HG02610 (cell line): Measurements from ENCODE around the gene TIGAR.

ENCODE experiments used
- ATAC-seq: cut with Tn5 transposase; IDR thresholded peaks from one replicate; pipeline ENCODE4 v1.9.1; 2021; ENCODE audit warnings: mild to moderate bottlenecking, moderate library complexity; ENCODE audit not compliant: unreplicated experiment

Gene TIGAR

DNA sequence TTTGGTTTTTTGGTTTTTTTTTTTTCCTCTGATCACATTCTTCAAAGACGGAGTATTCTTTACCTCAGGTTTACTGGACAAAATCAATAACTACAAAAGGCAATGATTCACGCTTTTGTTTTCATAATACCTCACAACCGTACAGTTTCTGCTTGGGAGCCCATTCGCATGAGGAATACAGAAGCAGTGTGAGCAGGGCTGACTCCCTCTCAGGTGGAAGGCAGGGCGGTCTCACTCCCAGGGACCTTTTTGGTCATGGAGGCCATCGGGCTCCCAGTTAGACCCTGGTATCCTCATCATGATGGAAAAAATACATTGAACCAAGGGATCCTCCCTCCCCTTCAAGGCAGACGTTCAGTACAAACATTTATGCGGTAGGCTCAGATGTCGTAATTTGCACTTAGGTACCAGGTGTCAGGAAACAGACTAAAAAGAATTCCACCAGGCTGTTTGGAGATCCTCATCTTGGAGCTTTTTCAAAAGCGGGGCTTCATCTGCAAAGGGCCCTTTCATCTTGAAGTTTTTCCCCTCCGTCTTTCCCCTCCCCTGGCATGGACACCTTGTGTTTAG lies 19.0 kb upstream of the TIGAR start:
- ATAC-seq = no peak

DNA sequence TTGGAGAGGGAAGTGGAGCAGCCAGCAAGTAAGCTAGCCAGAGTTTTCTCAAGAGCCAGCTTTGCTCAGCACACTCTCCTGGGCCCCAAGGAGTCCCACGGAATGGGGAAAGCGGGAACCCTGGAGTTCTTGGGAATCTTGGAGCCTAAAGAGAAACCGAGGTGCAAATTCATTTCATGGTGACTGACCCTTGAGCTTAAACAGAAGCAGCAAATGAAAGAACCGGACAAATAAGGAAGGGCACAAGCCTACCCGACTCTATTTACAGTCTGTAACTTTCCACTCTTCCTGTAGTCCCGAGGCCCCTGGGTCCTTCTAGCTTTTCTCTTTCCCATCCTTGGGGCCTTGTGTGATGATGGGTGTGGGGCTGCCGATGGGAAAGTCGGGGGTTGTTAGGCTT lies 18.1 kb upstream of the TIGAR start:
- no peak for ATAC-seq

DNA sequence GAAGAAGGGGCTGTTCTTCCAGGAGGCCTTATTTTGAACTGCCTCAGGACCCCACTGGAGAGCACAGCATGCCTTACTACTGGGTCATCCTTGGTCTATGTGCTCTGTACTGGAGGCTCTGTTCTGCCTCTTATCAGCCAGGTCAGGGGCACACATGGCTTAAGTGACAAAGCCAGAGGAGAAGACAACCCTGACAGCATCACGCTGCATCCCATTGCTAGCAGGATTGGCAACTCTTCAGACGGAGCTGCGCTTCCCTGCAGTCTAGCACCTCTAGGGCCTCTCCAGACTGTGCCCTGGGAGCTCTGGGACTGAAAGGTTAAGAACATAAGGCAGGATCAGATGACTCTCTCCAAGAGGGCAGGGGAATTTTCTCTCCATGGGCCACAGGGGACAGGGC lies 17.3 kb upstream of the TIGAR start:
- ATAC-seq = no peak

DNA sequence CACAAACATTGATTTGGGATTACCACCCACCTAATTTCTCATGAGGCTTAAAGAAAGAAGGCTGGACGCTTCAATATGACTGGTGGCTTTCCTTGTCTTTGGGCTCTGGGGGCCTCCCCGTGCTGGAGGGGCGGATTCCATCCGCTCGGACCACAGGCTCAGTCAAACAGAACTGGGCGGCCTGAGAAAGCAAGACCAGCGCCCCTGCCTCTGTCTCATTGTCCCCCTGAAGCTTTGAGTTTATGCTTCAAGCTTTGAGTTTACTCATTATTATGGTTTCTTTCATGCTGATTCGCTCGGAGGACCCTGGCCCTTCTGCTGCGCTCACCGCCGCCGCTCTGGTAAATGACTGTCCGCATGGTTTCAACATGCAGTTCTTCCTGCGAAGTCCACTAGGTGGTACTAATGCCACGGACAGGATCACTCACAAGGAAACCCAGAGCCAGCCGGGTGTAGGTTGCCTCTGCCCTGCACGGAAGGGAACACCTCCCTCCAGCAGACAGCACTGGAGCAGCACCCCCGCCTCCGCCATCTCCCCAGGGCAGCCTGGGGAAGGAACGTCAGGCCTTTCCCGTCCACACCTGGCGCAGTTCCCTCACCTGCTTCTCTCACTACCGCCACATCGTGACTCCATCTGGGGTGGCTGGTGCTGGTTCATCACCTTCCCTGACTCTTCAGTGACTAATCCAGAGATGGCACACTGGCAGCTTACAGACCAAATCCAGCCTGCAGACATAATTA lies 13.2 kb upstream of the TIGAR start:
- ATAC-seq = no peak

DNA sequence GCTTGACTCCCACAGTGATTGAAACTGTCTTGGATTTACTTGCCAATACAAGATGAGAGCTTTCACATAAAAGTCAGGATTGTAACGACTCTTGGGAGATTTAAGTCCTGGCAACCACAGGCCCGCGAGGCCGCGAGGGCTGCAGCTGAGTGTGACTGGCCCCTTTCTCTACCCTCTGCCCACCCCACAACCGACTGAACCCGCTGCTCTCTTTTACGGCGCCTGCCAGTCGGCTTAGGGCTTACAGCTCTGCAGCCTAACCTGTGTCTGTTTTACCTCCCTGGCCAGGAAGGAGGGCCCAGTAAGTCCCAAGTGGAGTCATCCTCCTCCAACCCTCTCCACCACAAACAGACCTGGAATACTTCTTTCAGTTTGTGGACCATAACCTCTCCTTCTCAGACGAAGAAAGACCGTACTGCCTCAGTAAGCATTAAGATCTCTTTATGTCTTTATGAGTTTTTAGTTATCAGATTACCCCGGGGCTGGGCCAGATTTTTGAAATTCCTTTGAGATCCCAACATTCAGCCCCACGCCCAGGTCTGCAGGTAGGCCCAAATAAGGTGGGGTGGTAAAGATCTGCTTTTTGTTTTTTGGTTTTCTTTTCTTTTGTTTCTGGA lies 12.6 kb upstream of the TIGAR start:
- no peak for ATAC-seq

DNA sequence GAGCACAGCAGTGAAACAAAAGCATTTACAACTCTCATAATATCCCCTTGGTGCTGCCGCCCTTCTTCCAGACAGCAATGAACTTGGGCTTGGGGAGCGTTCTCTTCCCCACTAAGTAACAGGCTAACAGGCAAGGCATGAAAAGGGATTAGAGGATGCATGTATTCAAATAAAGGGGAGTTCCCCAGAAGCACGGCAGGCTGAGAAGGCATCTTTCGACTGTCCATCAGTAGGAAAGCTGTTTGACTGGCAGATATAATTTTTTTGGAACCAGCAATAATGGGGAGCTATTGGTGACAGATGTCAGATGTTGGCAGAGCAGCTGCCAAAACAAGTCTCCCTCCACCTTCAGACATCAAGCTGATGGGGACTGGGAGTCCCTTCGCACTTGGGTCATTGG lies 9.2 kb upstream of the TIGAR start:
- no peak for ATAC-seq

DNA sequence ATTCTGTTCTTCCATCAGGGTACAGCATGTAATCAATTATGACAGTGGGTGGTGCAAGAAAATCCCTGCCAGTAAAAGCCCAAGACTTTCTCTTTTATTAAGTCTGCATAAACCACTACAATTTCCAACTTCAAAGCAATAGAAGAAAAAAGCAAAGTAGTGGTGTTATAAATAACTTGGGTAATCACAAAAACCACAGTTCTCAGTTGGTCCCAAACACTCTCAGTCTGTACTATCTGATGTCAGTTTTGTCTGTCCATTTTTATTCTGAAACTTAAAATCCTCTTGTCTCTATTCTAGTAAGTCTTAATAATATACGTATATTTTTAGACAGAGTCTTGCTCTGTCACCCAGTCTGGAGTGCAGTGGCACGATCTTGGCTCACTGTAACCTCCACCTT lies 8.8 kb upstream of the TIGAR start:
- no peak for ATAC-seq

DNA sequence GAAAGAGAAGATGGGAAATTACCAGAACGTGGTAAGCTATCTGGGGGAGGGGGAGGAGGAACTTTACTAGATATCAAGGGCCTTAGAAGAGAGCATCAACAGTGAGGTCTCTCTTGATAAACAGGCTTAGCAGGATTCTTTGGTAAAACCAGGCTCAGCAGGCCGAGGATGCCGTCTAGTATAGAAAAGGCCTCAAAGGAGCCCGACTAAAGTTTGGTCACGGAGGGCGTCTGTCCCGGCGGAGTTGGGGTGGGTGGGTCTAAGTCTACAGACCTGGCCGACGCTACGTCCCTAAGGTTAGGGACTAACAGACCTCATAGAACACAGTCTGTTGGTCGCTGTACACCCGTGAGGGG lies 538 bp upstream of the TIGAR start:
- ATAC-seq = peak; percentile 36

DNA sequence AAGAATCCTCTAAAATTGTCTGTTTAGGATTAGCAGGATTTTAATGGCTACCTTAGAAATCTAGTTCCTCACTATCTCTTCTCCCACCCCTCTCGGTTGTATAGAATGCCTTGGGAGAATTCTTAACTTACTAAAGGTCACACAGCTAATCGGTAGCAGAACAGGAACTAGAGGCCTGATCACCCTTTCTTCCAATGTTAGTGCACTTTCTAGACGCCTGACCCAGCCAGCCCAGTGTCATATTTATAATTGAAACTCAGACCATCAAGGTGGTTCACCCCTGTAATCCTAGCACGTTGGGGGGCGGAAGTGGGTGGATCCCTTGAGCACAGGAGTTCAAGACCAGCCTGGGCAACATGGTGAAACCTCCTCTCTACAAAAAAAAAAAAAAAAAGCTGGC lies 1.7 kb downstream of the TIGAR start:
- ATAC-seq = no peak

DNA sequence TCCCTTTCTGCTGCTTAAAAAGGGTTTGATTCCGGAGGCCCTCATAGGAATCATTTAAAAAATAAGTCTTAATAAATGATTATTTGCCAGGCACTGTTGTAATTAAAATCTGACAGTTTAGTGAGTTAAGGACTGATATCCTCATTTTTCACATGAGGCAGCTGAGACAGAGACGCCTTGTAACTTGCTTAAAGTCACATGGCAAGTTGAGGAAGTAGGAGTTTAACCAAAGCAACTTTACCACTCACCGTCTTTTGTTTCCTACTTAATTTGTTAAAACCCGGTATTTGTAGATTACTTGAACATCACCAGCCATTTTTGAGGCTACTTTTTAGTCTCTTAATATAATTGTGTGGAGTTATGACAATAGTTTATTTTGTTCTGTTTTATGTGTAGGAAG lies 2.4 kb downstream of the TIGAR start:
- no peak for ATAC-seq

DNA sequence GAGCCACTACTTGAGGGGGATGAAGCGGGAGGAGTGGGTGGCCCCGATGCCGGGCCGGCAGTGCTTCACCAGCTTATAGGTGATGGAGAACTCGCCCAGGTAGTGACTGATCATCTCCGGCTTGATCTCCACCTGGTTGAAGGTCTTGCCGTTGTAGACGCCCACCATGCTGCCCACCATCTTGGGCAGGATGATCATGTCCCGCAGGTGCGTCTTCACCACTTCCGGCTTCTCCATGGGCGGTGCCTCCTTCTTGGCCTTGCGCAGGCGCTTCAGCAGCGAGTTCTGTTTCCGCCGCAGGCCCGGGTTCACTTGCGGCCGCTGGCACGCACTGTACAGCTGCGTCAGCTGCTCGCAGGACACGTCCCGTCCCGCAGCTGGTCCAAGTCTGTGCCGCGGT lies 3.4 kb downstream of the TIGAR start:
- ATAC-seq = no peak

DNA sequence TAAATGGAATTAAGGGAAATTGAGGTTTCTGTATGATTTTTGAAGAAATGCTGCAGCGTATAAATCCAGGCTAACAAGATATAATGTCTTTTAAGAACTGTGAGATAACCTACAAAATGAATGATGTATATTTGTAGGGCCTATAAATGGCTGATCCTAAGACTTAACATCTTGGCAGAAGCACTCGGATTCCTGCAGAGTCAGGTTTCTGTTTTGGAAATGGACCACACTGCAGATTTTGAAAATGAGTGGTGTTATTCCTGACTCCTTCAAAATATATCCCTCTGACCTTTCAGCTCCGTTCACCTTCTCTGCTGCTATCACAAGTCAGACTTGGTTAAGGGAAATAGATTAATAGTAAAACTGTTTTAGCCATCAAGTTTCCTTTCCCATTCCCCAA lies 5.0 kb downstream of the TIGAR start:
- ATAC-seq = no peak

DNA sequence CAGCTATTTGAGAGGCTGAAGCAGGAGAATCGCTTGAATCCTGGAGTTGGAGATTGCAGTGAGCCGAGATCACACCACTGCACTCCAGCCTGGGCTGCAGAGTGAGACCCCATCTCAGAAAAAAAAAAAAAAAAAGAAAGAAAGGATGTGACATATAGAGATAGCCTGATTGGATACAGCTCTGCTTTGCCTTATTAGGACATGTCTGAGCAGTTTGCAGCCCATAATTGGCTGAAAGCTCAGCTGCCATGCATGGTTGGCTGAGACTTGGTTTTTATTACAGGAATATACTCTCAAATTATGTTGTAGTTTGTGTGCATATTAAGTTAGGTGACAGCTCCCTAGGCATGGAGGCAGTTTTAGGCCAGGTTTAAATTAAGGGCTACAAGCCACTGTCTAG lies 6.3 kb downstream of the TIGAR start:
- ATAC-seq = no peak

DNA sequence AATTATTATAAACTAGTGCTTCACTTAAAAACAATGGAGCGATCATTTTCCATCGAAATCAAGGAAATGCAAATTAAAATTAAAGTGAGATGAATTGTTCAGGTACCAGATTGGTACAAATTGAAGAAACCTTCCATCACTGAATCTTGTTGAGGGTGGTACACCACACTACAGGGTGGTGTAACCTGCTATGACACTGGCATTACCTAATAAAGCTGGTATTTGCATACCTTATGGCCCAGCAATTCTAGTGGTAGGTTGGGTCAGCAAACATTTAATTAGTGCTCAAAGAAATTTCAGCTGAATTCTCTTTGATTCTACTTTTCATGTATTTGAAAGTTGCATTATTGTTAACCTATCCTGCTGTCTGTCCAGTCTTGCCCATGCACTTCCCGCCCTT lies 9.2 kb downstream of the TIGAR start:
- no peak for ATAC-seq

DNA sequence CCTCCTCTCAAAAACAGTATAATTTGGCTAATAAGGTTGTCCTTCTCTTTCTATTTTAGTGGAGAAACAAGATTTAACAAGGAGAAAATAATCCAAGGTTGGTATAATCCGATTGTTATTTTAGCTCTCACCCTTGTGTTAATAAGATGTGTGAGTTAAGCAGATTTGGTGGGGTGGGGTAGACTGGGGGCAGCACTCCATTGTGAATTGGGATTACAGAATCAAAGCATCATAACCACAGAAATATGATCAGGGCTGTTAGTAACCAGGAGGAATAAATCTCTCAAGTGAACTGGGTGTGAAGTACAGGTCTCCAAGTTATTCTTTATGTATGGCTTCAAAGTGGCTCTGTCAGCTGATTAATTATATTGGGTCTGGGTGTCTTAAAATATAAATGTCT lies 10.2 kb downstream of the TIGAR start:
- no peak for ATAC-seq

DNA sequence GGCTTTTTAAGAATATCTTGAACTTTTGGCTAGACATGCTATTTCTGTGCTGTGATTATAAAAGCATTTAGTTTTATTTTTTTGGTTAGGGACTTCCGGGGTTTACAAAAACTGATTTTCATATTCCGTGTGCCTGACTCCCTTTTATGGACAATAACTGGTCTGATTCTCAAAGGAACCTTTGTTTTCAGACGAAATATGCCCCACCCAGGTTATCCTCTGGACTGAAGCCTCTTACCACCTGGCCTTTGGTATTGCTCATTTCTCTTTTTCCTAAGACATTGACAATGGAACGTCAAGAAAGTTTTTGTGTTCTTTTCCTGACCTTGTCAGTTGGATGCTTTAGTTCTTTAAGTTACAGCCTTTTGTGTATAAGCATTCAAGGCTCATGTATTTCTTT lies 10.8 kb downstream of the TIGAR start:
- ATAC-seq = no peak

DNA sequence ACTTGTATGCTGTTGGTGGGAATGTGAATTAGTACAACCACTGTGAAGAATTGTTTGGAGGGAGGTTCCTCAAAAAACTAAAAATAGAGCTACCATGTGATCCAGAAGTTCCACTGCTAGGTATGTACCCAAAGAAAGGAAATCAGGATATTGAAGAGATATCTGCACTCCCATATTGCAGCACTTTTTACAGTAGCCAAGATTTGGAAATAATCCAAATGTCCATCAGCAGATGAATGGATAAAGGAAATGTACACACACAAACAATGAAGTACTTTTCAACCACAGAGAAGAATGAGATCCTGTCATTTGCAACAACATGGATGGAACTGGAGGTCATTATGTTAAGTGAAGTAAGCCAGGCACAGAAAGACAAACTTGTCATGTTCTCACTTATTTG lies 25.9 kb downstream of the TIGAR start:
- no peak for ATAC-seq

DNA sequence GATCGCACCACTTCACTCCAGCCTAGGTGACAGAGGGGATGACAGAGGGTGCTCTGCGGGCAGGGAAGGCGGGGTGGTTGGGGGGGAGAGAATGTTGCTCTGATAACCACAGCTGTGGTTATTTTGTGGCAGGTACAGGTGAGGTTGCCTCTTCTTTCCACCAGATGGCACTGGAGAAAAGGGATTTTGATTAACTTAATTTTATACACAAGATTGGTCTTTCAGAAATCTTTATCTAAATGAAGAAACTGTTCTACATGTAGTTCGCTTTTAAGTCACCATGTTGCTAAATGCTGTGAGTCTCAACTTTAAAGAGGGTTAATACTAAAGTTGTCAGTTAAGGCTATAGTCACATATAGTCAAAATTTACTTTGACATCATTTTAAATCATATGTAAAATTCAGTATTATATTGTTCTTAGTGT lies 32.8 kb downstream of the TIGAR start:
- ATAC-seq = no peak

DNA sequence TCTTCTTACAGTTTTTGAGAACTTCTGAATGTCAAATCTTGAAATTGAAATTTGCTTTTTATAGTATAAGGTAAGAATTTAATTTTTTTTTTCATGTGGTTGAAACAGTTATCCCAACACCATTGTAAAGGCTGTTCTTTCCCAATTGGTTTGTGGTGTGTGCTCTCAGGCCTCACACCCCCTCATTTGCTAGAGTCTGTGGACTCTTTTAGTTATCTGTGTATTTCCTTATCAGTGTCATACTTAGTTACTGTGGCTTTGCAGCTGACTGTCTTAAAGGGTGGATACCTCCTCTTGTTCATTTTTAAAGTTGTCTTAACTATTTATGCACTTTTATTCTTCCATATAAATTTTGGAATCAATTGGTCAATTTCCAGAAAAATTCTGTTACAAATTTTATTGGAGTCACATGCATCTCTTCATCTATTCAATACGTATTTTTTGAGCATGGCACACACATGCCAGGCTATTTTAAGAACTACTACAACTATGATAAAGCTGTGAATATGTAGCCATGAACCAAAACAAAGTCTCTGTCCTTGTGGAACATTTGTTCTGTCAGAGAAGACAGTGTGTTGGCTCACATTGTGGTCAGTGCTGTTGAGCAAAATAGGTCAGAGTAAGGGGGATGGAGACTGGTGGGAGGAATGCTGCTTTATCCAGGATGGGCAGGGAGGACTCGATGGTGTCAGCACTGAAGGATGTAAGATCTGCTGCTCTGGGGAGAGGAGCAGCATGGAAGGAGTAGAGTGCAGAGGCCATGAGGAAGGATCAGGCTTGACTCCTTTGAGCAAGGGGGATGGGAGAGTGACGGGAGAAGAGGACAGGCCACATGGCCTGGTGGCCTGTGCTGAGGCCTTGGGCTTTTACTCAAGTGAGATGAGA lies 34.4 kb downstream of the TIGAR start:
- ATAC-seq = no peak

DNA sequence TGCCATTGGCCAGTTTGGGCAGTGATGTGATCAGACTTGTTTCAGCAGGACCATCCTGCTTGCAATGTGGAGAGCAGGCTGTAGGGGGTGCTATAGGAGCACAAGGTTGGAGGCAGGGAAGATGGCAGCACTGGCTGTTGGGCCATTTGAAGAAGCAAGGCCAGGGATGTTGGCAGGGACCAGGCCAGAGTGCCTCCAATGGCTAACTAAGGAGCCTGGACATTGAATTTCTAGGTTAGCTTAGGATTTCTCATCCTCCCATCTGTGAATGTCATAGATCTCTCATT lies 35.0 kb downstream of the TIGAR start:
- ATAC-seq = no peak

DNA sequence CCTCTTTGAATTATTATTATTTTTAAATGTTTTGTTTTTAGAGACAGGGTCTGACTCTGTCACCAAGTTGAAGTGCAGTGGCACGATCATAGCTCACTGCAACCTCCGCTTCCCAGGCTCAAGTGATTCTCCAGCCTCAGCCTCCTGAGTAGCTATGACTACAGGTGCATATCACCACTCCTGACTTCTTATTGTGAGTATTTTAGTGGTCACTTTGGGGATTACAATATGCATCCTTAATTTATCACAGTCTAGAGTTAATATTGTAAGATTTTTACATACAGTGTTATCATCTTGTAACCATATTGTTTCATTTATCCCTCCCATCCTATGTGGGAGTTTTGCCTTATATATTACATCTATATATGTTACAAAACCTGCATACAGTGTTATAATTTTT lies 45.1 kb downstream of the TIGAR start:
- no peak for ATAC-seq

DNA sequence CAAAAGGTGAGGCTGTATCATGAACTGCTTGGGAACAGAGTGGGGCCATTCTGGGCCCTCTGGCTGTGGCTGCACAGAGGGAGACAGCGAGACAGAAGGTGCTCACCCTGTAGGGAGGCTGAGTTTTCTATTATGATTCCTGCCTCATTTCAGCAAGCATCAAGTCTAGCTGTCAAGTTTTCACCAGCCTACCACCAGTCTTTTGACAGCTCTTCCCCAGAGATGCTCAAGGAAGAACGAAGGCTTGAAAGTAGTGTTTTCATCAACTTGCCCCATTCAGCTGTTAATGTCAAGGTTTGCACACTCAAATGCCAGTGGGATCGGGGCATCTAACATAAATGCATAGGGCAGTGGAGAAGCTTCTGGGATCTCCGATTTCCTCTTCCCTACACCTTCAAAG lies 48.5 kb downstream of the TIGAR start:
- no peak for ATAC-seq
